Kidney (tissue), 14 donors: ENCODE data around the gene LRP1. TPM values are rescaled to one million over a fixed set of nuclear protein-coding genes. Genes with fewer than 3 reads are reported as not detected.
A peak's percentile ranks its signal among the peaks of the same experiment; 100 is the strongest.

Source experiments
- DNase-seq, 5 donors: peaks; one replicate each; pipeline ENCODE4 v3.0.0-alpha.2; 2013 to 2020
- FAIRE-seq: peaks from 2 replicates; lab custom pipeline; 2012; peaks lifted over from hg19 to GRCh38; lab: Jason Lieb, UNC
- H3K27ac ChIP-seq, 2 donors: one replicate each; pipeline ENCODE4 v1.7.0; 2013; ENCODE audit warnings: low read depth in 2 of 2, low read length in 2 of 2, inconsistent platforms in 1 of 2
- H3K27me3 ChIP-seq: one replicate; pipeline ENCODE4 v1.7.1; 2013; ENCODE audit warnings: low read length, inconsistent platforms; ENCODE audit not compliant: control insufficient read depth, insufficient read depth
- H3K36me3 ChIP-seq, 3 donors: one replicate each; pipeline versions ENCODE4 v1.7.0 to v1.7.1; 2013; ENCODE audit warnings: low read length in 3 of 3, control low read depth in 1 of 3, inconsistent platforms in 1 of 3; ENCODE audit not compliant: insufficient read depth in 3 of 3, control insufficient read depth in 2 of 3
- H3K4me1 ChIP-seq, 3 donors: one replicate each; pipeline versions ENCODE4 v1.7.0 to v1.7.1; 2013; ENCODE audit warnings: low read length in 3 of 3, inconsistent platforms in 1 of 3, low read depth in 1 of 3; ENCODE audit not compliant: control insufficient read depth in 2 of 3, insufficient read depth in 2 of 3
- H3K4me3 ChIP-seq, 3 donors: one replicate each; pipeline versions ENCODE4 v1.7.0 to v1.8.1; 2013; ENCODE audit warnings: low read length in 3 of 3, control low read depth in 1 of 3, inconsistent platforms in 1 of 3
- H3K9ac ChIP-seq, 3 donors: one replicate each; pipeline versions ENCODE4 v1.7.0 to v1.7.1; 2013; ENCODE audit warnings: low read length in 3 of 3, control low read depth in 1 of 3, inconsistent platforms in 1 of 3
- H3K9me3 ChIP-seq, 3 donors: one replicate each; pipeline versions ENCODE4 v1.7.0 to v1.7.1; 2013; ENCODE audit warnings: low read length in 3 of 3, control low read depth in 1 of 3, inconsistent platforms in 1 of 3; ENCODE audit not compliant: control insufficient read depth in 2 of 3, insufficient read depth in 1 of 3
- intact Hi-C: fragments of 100-400 bp; cut with DNase I; formaldehyde crosslinking; loops from one replicate; pipeline ENCODE4 v1.11.1; 2022
- polyA plus RNA-seq: library from polyadenylated mRNA; stranded (reverse); fragments of 350-450 nt; fragmentation: Illumina TruSeq; extraction: RNeasy Lipid Tissue Mini Kit (QIAGEN cat#74804); gene quantifications from one replicate; pipeline ENCODE4 v1.2.3, GENCODE V29; 2014; ENCODE audit warnings: low read depth, low replicate concordance; ENCODE audit not compliant: insufficient read depth
- total RNA-seq: library from RNA; stranded (reverse); fragmentation: NEBNext Ultra II Directional; extraction: Animal tissue kit (Norgen Biotek cat#: 25700); gene quantifications from one replicate; pipeline ENCODE4 v1.2.1, GENCODE V29; 2021
- TF ChIP-seq, protein P1 (sequence below): IDR thresholded peaks from 3 replicates; pipeline ENCODE4 v1.5.1; 2012; ENCODE audit warnings: mild to moderate bottlenecking, moderate library complexity, borderline replicate concordance; ENCODE audit not compliant: insufficient read depth; ENCODE audit errors: extremely low read depth
- donor health status: control.
- donor health status: control.
- donor health status: control.
- donor health status: control.
- donor health status: control.
- donor health status: DM: yes; HTN: yes; CAD: no.
- donor health status: Normal renal cell carcinoma (clear cell type).

Gene LRP1
- total and polyA plus RNA-seq, 2 donors from 2014 or later = 18.7 to 121 TPM

DNA sequence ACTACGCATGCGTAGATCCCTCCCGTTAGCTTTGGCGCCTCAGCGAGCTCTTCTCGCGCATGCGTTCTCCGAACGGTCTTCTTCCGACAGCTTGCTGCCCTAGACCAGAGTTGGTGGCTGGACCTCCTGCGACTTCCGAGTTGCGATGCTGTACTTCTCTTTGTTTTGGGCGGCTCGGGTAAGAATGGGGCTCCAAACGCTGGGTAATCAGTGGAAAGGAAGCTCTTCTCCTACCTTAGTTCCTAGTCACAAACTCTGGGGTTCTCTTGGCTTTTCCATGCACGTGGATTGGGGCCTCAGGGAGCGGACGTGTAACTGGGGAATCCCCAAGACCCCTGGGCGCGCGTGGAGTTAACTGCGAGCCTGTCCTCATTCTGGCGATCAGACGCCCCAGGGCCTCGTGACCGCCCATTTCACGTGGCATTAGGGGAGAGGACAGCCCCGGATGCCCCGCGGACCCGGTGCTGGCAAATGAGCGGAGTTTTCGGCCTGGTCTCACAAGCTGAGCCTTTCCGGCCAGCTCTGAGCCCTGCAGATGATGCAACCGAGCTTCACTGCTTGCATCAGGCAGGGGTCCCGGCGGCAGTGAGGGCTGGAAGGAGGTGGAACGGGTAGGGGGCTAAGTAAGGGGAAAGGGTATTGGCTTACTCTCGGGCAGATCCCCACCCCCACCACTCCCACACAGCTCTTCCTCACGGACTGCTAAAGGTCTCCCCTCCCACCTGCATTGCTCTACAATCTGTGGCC lies 101.5 kb downstream of the LRP1 start, which contains the start of gene SHMT2:
TSS of gene SHMT2 (plus strand) at position 78 of the 747 bp plus-strand sequence. CDS start at position 146, 68 bp downstream.
- Histone ChIP-seq H3K4me3 (peak within 1 kb of the TSS; percentile 88 to 94 (median 91)), H3K4me1 (peaks cover 2 to 9% (median 8%) of the 10 kb centered on the region in 3 donors), H3K36me3 (peaks cover 3 to 26% (median 11%) of the 10 kb centered on the region in 3 donors), H3K9me3 (no peaks in the 10 kb centered on the region), H3K27ac (peak within 1 kb of the TSS; percentile 74 to 85), H3K27me3 (peaks cover 2% of the 10 kb centered on the region), H3K9ac (peak within 1 kb of the TSS; percentile 77 to 86 (median 81))
- FAIRE-seq = no peak
- intact Hi-C loops = no loop called here
- peak; percentile 95 to 98 (median 97) for DNase-seq
- TF ChIP-seq, protein P1, sequence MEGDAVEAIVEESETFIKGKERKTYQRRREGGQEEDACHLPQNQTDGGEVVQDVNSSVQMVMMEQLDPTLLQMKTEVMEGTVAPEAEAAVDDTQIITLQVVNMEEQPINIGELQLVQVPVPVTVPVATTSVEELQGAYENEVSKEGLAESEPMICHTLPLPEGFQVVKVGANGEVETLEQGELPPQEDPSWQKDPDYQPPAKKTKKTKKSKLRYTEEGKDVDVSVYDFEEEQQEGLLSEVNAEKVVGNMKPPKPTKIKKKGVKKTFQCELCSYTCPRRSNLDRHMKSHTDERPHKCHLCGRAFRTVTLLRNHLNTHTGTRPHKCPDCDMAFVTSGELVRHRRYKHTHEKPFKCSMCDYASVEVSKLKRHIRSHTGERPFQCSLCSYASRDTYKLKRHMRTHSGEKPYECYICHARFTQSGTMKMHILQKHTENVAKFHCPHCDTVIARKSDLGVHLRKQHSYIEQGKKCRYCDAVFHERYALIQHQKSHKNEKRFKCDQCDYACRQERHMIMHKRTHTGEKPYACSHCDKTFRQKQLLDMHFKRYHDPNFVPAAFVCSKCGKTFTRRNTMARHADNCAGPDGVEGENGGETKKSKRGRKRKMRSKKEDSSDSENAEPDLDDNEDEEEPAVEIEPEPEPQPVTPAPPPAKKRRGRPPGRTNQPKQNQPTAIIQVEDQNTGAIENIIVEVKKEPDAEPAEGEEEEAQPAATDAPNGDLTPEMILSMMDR = peak; percentile 5

DNA sequence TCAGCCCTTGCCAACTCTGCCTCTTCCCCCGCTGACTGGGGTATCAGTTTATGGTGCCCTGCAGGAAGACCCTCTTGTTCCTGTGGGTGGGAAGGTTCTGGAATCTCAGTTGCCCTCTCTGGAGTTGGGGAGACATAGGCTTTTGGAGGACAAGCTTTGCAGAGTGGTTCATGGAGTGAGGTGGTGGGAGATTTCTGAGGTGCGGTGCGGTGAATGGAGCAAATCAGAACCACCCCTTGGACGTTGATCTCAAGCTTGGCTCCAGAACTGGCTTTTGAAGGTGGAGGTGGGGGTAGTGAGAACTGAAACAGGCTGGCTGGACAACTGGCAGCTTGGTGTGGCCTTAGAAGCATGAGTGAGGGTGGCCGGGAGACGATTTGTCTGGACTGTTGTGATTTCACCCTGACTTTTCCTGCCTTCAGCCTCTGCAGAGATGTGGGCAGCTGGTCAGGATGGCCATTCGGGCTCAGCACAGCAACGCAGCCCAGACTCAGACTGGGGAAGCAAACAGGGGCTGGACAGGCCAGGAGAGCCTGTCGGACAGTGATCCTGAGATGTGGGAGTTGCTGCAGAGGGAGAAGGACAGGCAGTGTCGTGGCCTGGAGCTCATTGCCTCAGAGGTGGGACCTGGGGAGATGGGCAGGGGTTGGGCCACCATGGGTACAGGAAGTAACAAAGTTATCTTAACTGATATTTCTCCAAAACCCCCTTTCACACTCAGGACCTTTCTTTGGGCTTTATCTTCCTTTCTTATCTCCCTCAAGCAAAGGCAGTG lies 102.3 kb downstream of the LRP1 start:
- no peak for FAIRE-seq
- H3K4me1 ChIP-seq = peaks cover 2 to 9% (median 8%) of the 10 kb centered on the region in 3 donors

DNA sequence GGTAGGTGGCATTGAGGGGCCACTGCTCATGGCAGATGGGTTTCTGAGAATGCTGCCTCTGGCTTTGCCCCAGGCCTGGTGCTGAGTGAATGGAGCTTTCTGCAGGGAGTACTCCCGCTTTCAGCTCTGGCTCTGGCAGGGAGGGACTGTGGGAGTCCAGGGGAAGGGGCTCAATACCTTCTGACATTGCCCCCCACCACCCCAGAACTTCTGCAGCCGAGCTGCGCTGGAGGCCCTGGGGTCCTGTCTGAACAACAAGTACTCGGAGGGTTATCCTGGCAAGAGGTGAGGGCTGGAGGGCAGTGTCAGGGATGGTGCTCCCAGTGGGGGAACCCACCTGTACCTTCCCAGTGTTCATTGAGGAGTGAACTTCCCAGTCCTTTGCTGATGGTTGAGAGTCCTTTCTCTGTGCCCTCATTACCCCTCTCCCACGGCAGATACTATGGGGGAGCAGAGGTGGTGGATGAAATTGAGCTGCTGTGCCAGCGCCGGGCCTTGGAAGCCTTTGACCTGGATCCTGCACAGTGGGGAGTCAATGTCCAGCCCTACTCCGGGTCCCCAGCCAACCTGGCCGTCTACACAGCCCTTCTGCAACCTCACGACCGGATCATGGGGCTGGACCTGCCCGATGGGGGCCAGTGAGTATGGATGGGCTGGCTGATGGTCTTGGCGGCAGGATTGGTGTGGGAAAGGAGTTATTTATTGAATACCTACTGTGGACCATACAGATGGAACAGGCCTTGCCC lies 103.2 kb downstream of the LRP1 start:
- Histone ChIP-seq H3K4me1 (peaks cover 2 to 9% (median 8%) of the 10 kb centered on the region in 3 donors), H3K27ac (no peak overlapping the region), H3K9ac (no peak overlapping the region), H3K4me3 (no peak overlapping the region), H3K27me3 (peaks cover 2% of the 10 kb centered on the region), H3K36me3 (peaks cover 3 to 26% (median 11%) of the 10 kb centered on the region in 3 donors), H3K9me3 (no peaks in the 10 kb centered on the region)
- FAIRE-seq (no peak), DNase-seq (peak in 2 of 5 donors; percentile 41 to 44)
- TF ChIP-seq, protein P1 = no peak
- intact Hi-C loops = no loop called here

More for the DNA sequence above, 102.3 kb downstream of the LRP1 start:
- DNase-seq = peak in 2 of 5 donors; percentile 52 to 63
- Histone ChIP-seq H3K36me3 (peaks cover 3 to 26% (median 11%) of the 10 kb centered on the region in 3 donors), H3K27me3 (peaks cover 2% of the 10 kb centered on the region), H3K9me3 (no peaks in the 10 kb centered on the region), H3K9ac (peak overlapping the region; percentile 20 to 86 (median 81)), H3K27ac (peak overlapping the region; percentile 26 to 85), H3K4me3 (peak overlapping the region; percentile 88 to 94 (median 91))
- intact Hi-C loops = no loop called here
- TF ChIP-seq, protein P1 = no peak
